Measurements from ENCODE around the gene HMGB3.

DNA sequence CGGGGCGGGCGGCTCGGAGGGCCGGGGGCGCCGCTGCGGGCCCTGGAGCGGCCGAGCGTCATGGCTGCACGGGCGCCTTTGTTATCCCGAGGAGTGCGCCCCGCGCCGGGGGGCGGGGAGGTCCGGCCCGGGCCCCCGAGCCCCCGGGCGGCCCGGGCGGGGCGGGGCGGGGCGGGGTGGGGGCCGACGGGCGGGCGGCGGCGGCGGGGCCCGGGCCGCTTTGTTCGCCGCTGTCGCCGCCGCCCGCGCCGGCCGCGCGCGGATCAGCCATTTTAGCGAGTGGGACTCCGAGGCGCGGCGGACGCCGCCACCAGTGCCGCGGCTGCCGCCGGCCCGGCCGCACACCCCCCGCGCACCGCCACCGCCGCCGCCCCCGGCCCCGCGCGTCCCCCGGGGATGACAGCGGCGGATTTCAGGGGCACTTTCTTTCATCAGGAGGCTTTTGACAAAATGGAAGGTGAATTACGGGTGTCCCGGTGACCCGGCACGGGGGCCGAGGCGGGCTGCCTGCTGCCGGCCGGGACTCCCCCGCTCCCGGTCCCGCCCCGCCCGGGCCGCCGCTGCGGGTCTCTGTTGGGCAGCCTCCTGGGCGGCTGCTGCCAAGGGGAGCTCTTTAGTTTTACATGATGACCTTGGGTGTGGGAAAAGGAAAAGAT lies 1.2 kb downstream of the HMGB3 start:
- TF ChIP-seq CTCF (conservative IDR thresholded peaks at IDR 0.05; ENCODE audit: low read depth, low read length) (no peak), EZH2phosphoT487 (IDR thresholded peaks at IDR 0.05; ENCODE audit: borderline replicate concordance, low read length) (no peak), EZH2 (IDR thresholded peaks at IDR 0.05; ENCODE audit: low read length, unreplicated experiment) (no peak)

All from PC-3 (cell line).